Esophagus muscularis mucosa (tissue), 4 donors: Measurements from ENCODE around the gene TPM2. TPM values are rescaled to one million over a fixed set of nuclear protein-coding genes. Genes with fewer than 3 reads are reported as not detected.

Source experiments
- DNase-seq: peaks from one replicate; pipeline ENCODE4 v3.0.0-alpha.2; 2017; ENCODE audit errors: extremely low spot score
- H3K27ac ChIP-seq, 4 donors: fragments of 200-600 bp; sonication (generic); replicated peaks in 1 of 4; 1 replicate in 3 of 4; 2 replicates in 1 of 4; pipeline ENCODE4 v1.5.1; 2016 to 2019; ENCODE audit warnings: mild to moderate bottlenecking in 1 of 4
- H3K27me3 ChIP-seq, 4 donors: fragments of 200-600 bp; sonication (generic); one replicate each; pipeline versions ENCODE4 v1.5.1 to v1.6.0; 2016 to 2019
- H3K36me3 ChIP-seq, 4 donors: fragments of 200-600 bp; sonication (generic); one replicate each; pipeline ENCODE4 v1.5.1; 2016 to 2019
- H3K4me1 ChIP-seq, 4 donors: fragments of 200-600 bp; sonication (generic); one replicate each; pipeline ENCODE4 v1.5.1; 2016 to 2019
- H3K4me3 ChIP-seq, 4 donors: fragments of 200-600 bp; sonication (generic); 1 replicate in 2 of 4; 2 replicates in 2 of 4; pipeline ENCODE4 v1.5.1; 2016 to 2019; ENCODE audit warnings: mild to moderate bottlenecking in 4 of 4, moderate library complexity in 1 of 4
- H3K9me3 ChIP-seq, 4 donors: fragments of 200-600 bp; sonication (generic); 1 replicate in 3 of 4; 2 replicates in 1 of 4; pipeline ENCODE4 v1.5.1; 2016 to 2019
- CTCF ChIP-seq, 3 experiments: fragments of 200-600 bp in 2 of 3; fragments of 450-650 bp in 1 of 3; sonication (generic) in 2 of 3; IDR thresholded peaks; one replicate each; pipeline ENCODE4 v1.5.1; 2017 to 2019; ENCODE audit warnings: antibody characterized with exemption in 3 of 3, mild to moderate bottlenecking in 2 of 3, moderate library complexity in 1 of 3
- EP300 ChIP-seq: sonication (generic); formaldehyde crosslinking; IDR thresholded peaks from one replicate; pipeline ENCODE4 v1.6.1; 2017; ENCODE audit warnings: antibody characterized with exemption
- POLR2A ChIP-seq: fragments of 450-650 bp; IDR thresholded peaks from one replicate; pipeline ENCODE4 v1.6.1; 2017; ENCODE audit warnings: antibody characterized with exemption, moderate library complexity, mild to moderate bottlenecking, low read depth
- POLR2AphosphoS5 ChIP-seq, 2 donors: sonication (generic); formaldehyde crosslinking; IDR thresholded peaks; one replicate each; pipeline ENCODE4 v1.6.1; 2017; ENCODE audit warnings: antibody characterized with exemption in 2 of 2
- WGBS: methylation state at CpG from one replicate; pipeline ENCODE4 v1.1.5; 2018; 5-methylcytosine and 5-hydroxymethylcytosine counted together
- intact Hi-C: fragments of 100-400 bp; cut with DNase I; formaldehyde crosslinking; loops from one replicate; pipeline ENCODE4 v1.15.1; 2023
- total RNA-seq, 4 donors: library from RNA; depleted of rRNA; stranded (reverse); fragments of >200 nt; gene quantifications; one replicate each; pipeline versions ENCODE4 v1.1.0 to v1.2.1, GENCODE V29; 2016

Gene TPM2
- total RNA-seq, 4 donors from 2014 or later = 8,856 to 14,576 (median 12,022) TPM

- Histone ChIP-seq H3K4me1 (peaks cover 0 to 46% (median 26%) of the 10 kb centered on the region in 4 donors), H3K4me3 (no peak overlapping the region), H3K27me3 (no peaks in the 10 kb centered on the region), H3K9me3 (no peaks in the 10 kb centered on the region), H3K27ac (peak overlapping the region; percentile 71 to 98 (median 76)), H3K36me3 (peaks cover 96 to 100% (median 99%) of the 10 kb centered on the region in 4 donors)
- intact Hi-C loops = no loop called here
- no peak for DNase-seq
- TF ChIP-seq CTCF (IDR thresholded peaks at IDR 0.05) (no peak), EP300 (no peak), POLR2AphosphoS5 (IDR thresholded peaks at IDR 0.05) (no peak), POLR2A (no peak)
- 95% methylated on average over 3 of the region's 3 CpGs for WGBS
Observed at GRCh38 chr9:35713578-35713977, 23.9 kb upstream of the TPM2 start.

- no peak for DNase-seq
- intact Hi-C loops = no loop called here
Observed at GRCh38 chr9:35712762-35713400, 23.2 kb upstream of the TPM2 start.

GRCh38 chr9:35711501-35712428 lies 22.0 kb upstream of the TPM2 start:
- peaks cover 96 to 100% (median 99%) of the 10 kb centered on the region in 4 donors for H3K36me3 ChIP-seq
- intact Hi-C loops = no loop called here
- H3K27me3 ChIP-seq = no peaks in the 10 kb centered on the region
- no peaks in the 10 kb centered on the region for H3K9me3 ChIP-seq
- no peak for TF ChIP-seq POLR2AphosphoS5 (IDR thresholded peaks at IDR 0.05)
- TF ChIP-seq EP300 = no peak
- no peak for TF ChIP-seq POLR2A
- peaks cover 0 to 38% (median 21%) of the 10 kb centered on the region in 4 donors for H3K4me1 ChIP-seq
- peak overlapping the region; percentile 71 to 98 (median 76) for H3K27ac ChIP-seq
- no peak overlapping the region for H3K4me3 ChIP-seq
- DNase-seq = no peak
- WGBS = 85% methylated on average over 21 of the region's 21 CpGs

More at GRCh38 chr9:35712762-35713400, 23.2 kb upstream of the TPM2 start:
- no peaks in the 10 kb centered on the region for H3K27me3 ChIP-seq
- H3K4me1 ChIP-seq = peaks cover 0 to 46% (median 26%) of the 10 kb centered on the region in 4 donors
- peaks cover 96 to 100% (median 99%) of the 10 kb centered on the region in 4 donors for H3K36me3 ChIP-seq
- 90% methylated on average over 6 of the region's 11 CpGs for WGBS
- H3K4me3 ChIP-seq = no peak overlapping the region
- TF ChIP-seq POLR2AphosphoS5 (IDR thresholded peaks at IDR 0.05) = no peak
- TF ChIP-seq CTCF (IDR thresholded peaks at IDR 0.05) = no peak
- TF ChIP-seq EP300 = no peak
- no peak for TF ChIP-seq POLR2A
- no peaks in the 10 kb centered on the region for H3K9me3 ChIP-seq
- peak overlapping the region; percentile 71 to 98 (median 76) for H3K27ac ChIP-seq

DNA sequence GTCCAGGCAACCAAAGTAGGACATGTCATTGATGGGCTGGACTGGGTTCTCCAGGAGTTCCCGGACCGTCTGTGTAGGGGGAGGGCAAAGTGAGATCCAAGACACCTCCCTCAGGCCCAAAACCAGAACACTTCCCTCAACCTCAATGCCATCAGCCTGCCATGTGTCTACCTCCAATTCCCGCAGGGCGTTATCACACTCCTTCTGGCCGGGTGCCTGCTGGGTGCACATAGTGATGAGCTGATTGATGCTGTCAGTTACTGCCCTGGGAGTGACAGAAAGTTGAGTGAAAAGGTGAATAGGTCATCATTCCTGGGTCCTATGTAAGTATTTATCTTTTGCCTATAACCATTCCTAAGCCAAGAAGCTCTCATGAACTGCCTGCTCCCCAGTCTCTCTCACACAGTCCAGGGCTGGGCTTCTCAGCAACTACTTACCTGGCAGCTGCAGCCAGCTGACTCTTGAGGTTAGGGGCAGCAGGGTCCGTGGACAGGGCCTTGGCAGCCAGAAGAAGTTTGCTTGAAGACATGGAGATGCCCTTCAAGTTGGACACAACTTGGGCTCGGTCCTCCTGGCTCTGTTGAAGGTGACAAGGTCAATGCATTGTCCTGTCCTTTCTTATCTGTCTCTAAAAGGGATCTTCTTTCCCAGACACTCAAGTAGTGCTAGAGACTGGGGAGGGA lies 21.2 kb upstream of the TPM2 start:
- Histone ChIP-seq H3K4me1 (peaks cover 0 to 30% (median 13%) of the 10 kb centered on the region in 4 donors), H3K9me3 (no peaks in the 10 kb centered on the region), H3K4me3 (no peak overlapping the region), H3K27me3 (no peaks in the 10 kb centered on the region), H3K27ac (peak overlapping the region; percentile 71 to 98 (median 76)), H3K36me3 (peaks cover 97 to 100% (median 100%) of the 10 kb centered on the region in 4 donors)
- no peak for DNase-seq
- WGBS = 82% methylated on average over 5 of the region's 7 CpGs
- intact Hi-C loops = no loop called here
- TF ChIP-seq EP300 (no peak), POLR2AphosphoS5 (IDR thresholded peaks at IDR 0.05) (no peak), POLR2A (no peak), CTCF (IDR thresholded peaks at IDR 0.05) (no peak)
